SK-N-MC (cell line): ENCODE results near the gene NKIRAS2.

Experiments used
- EZH2 ChIP-seq: fragments of 200-600 bp; sonication (generic); IDR thresholded peaks from one replicate; pipeline ENCODE4 v1.6.1; 2017; ENCODE audit warnings: antibody characterized with exemption
- FOXP2 ChIP-seq: optimal IDR thresholded peaks from 2 replicates; pipeline ENCODE3; 2011; ENCODE audit warnings: mild to moderate bottlenecking, moderate library complexity; ENCODE audit not compliant: insufficient read depth; ENCODE audit errors: extremely low read length, control extremely low read depth
- POLR2AphosphoS5 ChIP-seq: IDR thresholded peaks from 2 replicates; pipeline ENCODE4 v1.6.1; 2012; ENCODE audit warnings: mild to moderate bottlenecking, low read depth, low read length, borderline replicate concordance

DNA sequence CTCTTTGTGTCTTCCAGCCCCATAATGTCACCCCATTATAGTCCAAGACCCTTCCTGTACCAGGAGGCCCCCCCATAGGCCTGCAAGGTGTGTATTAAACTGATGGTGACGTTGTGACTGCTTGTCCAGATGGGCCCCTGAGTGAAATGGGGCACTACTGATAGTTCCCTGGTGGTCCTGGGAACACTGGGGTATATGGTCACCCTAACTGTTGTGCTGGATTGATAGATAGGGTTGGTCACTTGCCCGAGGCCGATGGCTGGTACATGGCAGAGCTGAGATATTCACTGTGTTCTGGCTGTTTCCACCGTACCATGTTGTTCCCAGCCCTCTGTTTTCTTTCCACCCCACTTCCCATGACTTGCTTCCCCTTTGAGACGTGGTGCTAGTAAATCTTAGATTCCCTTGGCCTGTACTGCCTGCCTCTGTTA lies 49.0 kb upstream of the NKIRAS2 start:
- TF ChIP-seq POLR2AphosphoS5: peak; percentile 25; the same call in 1 of the 2 replicates
- TF ChIP-seq EZH2: no peak
- no peak for TF ChIP-seq FOXP2
